Activated CD8-positive, alpha-beta memory T cell treated with anti-CD3 and anti-CD28 coated beads for 1 hour (primary cell): ENCODE measurements around the gene CTSK.
"Not testable (repeated sequence)": the region's sequence is repeated elsewhere in the genome, so short reads cannot be mapped to it uniquely, and the experiment has no call there.

ENCODE experiments used
- DNase-seq, 2 donors: peaks; one replicate each; pipeline ENCODE4 v3.0.0-alpha.2; 2020; ENCODE audit warnings: low read depth in 1 of 2; ENCODE audit errors: extremely low read depth in 1 of 2

The CTSK gene

DNA sequence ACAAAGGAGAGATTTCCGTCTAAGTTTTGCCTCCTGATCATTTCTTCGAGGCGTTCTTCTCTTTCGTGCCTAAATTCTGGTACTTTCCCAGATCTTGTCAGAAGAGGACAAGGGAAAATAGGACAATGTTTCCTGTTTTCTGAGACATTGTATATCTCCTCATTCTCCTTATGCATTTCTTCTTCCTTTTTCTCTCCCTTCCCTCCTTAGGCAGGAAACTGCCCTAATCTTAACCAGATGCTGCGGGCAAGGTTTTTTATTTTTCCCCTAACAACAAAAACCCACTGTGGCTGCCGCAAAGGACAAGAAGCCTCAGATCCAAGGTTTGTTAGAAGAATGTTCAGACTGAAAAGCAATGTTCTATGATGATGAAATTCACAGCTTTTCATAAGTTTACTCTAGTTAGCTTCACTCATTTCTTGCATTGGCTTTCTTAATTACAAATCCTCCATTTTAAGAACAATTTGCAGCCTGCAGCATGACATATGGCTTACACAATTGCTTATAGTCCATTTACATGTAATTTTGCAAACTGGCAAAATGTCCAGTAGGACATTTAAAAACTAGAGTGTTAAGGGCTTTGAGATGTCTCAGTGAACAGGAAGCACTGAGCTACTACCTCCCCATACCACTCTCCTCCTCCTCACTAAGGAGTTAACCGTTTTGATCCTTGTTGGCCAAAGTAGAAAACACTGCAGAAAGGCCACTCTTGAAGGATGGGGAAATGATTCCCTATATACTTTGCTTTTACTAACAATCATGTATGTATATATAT, 624 bp downstream of the CTSK start:
- no peak for DNase-seq

DNA sequence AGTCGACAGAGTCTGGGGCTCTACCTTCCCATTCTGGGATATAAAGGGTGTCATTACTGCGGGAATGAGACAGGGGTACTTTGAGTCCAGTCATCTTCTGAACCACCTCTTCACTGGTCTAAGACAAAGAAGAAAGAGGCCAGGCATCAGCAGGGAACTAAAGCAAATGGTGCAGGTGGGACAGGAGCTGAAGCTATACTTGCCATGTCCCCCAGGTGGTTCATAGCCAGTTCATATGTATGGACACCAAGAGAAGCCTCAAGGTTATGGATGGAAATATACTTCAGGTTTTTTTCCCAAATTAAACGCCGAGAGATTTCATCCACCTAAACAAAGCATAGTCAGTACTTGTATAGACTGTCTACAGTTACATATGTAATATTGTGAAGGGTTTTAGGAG, 2.2 kb downstream of the CTSK start:
- no peak for DNase-seq

DNA sequence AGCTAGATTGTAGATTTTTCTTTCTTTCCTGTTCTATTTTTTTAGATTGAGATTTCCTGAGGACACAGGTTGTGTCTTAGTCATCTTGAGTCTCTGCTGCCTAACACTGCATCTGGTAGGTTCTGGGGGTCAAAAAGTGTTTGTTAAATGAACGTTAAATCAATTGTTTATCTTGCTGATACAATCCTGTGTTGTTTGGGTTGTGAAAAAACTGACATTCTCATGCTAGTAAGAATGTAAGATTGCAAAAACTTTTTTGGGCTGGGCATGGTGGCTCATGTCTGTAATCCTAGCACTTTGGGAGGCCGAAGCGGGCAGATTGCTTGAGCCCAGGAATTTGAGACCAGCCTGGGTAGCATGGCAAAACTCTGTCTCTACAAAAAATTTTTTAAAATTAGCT, 3.4 kb downstream of the CTSK start:
- no peak for DNase-seq

DNA sequence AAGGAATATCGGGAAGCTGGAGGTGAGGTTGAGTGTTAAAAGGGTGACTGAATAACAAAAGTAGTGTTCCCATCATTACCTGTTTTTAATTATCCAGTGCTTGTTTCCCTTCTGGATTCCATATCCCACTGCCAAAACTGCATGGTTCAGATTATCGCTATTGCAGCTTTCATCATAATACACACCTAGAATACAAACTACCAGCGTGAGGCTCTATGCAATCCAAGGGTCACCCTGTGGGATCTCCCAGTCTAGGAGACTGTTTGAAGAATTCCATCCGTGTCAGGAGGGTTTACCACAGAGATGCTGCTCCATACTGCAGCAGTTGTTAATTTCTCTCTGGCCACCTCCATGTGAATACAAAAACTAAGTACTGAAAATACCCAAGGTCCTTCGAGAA, 9.0 kb downstream of the CTSK start:
- no peak for DNase-seq

DNA sequence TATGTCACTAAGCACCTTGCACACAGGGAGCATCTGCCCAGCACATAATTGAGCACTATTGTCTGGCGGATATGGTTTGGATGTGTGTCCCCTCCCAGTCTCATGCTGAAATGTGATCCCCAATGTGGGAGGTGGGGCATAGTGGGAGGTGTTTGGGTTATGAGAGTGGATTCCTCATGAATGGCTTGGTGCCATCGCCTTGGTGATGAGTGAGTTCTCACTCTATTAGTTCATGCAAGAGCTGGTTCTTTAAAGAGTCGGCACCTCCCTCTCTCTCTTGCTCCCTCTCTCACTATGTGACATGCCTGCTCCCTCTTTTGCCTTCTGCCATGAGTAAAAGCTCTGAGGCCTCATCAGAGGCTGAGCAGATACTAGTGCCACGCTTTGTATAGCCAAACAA, 9.5 kb downstream of the CTSK start:
- no peak for DNase-seq

DNA sequence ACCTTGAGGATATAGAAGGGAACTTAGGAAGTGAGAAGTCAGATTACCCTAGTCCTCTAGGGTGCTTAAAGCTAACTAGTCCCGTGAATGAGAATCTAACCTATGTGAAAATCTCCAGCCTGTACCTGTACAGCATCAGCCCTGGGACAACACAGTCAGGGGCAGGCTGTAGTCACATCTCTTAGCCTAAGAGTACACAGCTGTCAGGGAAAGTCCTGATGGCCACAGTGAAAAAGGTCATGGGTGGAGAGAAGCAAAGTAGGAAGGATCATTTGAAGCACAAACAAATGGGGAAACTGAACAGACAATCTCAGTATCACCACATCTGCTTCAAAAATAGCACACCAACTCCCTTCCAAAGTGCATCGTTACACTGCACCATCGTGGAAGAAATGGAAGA, 11.7 kb downstream of the CTSK start:
- no peak for DNase-seq

DNA sequence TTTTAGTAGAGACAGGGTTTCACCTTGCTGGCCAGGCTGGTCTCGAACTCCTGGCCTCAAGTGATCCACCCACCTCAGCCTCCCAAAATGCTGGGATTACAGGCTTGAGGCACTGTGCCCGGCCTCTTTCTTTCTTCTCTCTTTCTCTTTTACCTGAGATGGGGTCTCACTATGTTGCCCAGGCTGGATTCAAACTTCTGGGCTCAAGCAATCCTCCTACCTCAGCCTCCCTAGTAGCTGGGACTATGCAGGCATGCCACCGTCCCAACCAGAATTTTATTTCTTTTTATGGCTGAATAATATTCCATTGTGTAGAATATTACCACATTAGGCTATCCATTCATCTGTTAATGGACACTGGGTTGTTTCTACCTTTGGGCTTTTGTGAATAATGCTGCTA, 14.3 kb downstream of the CTSK start:
- DNase-seq: not testable (repeated sequence)

DNA sequence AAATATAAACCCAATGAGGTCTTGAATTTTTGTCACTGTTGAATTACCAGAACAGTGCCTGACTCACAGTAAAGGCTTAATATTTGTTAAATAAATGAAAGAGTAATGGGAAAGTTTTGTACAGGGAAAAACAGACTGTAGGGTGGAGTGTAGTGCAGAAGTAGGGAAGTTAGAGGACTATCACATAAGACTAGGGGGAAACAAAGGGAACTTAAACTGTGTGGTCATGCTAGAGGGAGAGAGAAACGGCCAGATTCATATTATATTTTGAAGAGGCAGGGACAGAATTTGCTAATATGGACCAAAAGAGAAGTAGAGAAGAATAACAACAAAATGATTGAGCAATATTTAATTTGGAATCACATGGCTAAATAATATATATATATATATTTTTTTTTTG, 14.8 kb downstream of the CTSK start:
- no peak for DNase-seq

DNA sequence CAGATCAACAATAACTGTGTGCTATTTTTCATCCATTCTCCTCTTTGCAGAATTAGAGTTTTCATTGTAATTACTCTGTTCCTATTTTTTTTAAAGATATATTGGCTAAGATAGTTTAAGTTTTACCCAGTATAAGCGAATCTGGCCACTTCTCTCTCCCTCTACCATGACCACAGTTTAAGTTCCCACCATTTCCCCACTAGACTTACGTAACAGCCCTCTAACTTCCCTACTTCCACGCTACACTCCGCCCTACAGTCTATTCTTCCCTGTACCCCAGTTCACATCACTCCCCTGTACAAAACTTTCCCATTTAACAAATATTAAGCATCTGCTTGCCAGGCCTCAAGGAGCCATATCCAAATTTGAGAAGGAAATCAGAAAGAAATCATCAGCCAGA, 16.5 kb downstream of the CTSK start:
- no peak for DNase-seq

DNA sequence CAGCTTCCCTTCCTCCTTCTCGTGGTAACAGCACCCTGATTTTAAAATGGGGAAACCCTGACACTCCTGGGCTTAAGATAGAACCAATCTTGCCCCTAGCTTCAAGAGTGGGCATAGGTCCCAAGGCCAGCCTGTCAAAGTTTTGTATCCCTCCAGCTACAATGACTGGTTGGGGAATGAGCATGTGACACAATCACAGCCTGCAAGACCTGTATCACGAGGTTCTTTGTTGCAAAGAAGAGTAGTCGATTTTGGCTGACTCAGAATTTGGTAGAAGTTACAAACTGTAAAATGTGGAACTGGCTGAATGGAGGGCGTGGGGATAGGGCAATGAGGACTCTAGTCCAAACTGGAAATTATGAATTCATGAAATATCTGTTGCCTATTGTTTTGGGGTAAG, 18.7 kb downstream of the CTSK start:
- DNase-seq: no peak

DNA sequence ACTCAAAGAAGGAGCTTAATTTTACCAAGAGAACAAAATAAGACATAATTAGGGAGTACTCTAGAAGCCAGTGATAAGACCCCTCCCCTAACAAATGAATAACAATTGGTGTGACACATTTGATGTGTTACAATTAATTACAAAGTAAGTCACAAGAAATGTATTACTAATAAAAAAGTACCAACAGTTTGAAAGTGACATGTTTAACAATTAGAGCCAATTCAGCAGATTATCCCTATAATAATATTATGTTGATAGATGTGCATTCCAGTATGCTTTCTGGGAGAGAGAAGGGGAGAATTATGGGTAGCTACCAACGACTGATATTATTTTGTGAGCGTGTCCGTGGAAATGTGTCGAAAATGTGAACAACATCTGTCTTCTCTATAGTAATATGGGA, 19.1 kb downstream of the CTSK start:
- DNase-seq: no peak

DNA sequence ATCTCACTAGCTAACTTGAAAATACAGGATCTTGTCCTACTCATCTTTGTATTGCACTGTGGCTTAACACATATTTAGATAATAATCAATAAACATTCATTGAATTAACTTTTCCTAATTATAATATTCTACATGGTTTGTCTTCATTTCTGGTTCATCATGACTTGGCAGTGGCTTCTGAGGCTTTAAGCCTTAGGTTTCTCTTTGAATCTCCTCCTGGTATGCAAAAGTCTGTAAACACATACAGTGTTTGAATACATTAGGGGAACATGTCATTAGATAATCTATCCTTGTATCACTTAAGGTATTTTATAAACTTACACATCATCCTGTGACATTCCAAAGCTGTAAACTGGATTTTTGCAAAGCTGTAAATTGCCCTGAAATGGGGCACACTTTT, 20.6 kb downstream of the CTSK start:
- DNase-seq: no peak

DNA sequence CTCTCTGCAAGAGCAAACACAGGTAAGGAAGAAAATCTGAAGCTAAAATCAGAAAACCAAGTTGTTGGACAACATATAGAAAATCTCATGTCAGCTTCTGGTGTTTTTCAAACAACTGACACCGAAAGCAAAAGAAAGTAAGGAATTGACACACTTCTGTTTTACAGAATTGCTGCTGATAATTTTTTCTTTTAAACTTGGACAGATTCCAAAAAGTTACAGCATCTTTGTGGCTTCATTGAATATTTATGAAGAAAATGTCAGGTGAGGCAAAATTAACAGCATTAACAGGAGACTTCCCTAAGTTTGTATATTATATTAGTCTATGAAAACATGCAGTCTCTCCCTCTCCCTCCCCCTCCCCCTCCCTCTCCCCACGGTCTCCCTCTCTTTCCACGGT, 27.6 kb downstream of the CTSK start:
- no peak for DNase-seq

DNA sequence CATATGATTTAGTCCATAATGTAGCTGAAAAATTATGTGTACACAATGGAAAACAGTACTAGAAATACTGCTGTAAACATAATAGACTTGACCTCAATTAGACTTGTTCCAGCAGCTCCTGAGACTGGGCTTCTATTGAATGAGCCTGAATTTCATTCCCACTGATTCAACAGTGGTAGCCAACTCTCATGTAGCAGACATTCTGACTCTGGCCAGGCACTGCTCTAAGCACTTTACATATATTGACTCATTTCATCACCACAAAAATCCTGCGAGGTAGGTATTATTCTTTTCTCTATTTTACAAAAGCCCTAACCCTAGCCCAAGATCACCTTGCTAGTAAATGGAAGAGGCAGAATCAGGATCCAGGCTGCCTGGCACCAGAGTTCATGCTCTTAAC, 29.7 kb downstream of the CTSK start:
- DNase-seq: no peak

DNA sequence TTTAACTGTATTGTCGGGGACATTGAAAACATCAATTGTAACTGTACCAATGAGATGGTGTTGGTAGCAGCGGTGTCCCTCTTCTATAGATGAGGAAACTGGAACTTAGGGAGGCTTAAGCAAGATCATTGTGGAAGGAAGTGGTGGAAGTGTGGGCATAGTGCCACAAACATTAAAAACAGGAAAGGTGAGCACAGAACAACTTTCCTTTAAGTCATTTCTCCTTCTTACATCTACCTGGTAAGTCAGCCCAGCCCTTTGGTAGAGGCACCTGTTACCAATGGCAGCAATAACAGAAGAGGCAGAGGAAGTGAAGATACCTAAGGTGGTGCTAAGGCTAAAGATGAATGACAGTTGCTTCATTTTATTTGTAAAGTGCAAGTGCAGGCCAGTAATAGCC, 30.5 kb downstream of the CTSK start:
- no peak for DNase-seq

DNA sequence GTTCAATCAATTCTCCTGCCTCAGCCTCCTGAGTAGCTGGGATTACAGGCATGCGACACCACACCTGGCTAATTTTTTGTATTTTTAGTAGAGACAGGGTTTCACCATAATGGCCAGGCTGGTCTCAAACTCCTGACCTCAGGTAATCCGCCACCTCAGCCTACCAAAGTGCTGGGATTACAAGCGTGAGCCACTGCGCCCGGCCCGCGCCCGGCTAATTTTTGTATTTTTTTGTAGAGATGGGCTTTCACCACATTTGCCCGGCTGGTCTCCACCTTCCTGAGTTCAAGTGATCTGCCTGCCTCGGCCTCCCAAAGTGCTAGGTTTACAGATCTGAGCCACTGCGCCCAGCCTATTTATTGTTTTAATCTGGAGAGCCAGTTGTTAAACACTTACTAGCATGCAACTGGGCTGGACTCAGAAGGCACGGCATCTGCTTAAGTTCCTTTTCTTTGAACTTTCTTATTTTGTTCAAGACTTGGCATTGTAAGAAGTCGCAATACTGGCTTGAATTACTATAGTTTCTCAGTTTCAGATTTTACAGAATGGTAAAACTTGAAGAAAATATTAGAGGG, 32.0 kb downstream of the CTSK start:
- DNase-seq: not testable (repeated sequence)

DNA sequence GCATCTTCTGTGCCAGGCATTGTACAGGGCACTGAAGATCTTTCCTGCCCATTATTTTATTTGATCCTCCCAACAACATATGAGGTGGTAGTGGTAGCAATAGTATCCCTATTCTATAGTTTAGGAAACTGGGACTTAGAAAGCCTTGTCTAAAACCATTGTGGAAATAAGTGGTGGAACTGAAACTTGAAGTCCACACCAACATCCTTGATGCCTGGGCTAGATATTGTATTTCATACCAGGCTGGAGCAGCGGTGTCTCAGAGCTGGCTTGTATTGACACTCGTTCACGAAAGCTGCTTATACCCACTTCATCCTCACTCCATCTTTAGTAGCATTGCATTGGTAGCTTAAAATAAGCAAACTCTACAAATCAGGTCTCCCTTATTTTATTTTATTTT, 32.8 kb downstream of the CTSK start:
- DNase-seq: no peak

DNA sequence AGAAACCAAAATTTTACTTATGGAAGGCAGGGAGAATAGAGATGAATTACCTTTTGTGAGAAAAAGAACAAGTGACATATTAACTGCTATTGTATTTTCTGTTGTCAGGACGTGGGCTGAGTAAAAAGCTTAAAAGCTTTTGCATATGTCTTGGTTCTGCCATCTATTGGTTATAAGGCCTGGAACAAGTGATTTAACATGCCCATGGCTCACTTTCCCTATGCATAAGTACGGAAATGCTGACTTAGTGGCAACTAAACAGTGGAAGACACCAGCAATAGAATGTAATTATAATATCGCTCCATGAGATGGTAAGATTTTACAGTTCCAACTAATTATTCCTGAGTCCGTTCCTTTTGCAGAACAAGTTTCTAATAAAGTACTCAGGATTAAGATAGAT, 35.7 kb downstream of the CTSK start:
- no peak for DNase-seq

DNA sequence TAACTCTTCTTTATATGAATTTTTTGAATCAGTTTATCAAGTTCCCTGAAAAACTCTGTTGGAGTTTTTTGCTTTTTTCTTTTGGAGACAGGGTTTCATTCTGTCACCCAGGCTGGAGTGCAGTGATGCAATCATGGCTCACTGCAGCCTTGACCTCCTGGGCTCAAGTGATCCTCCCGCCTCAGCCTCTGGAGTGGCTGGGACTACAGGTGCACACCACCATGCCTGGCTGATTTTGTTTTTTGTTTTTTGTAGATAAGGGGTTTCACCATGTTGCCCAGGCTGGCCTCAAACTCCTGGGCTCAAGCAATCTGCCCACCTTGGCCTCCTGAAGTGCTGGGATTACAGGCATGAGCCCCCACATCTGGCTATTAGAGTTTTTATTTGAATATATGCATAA, 40.4 kb downstream of the CTSK start:
- DNase-seq: not testable (repeated sequence)

DNA sequence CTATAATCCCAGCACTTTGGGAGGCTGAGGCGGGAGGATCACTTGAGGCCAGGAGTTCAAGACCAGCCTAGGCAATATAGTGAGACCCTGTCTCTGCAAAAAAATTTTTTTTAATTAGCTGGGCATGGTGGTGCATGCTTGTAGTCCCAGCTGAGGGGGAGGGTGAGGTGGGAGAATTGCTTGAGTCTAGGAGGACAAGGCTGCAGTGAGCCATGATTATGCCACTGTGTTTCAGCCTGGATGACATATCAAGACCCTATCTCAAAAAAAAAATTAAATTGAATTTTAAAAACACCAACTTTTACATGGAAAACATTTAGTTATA, 42.1 kb downstream of the CTSK start:
- DNase-seq: not testable (repeated sequence)

DNA sequence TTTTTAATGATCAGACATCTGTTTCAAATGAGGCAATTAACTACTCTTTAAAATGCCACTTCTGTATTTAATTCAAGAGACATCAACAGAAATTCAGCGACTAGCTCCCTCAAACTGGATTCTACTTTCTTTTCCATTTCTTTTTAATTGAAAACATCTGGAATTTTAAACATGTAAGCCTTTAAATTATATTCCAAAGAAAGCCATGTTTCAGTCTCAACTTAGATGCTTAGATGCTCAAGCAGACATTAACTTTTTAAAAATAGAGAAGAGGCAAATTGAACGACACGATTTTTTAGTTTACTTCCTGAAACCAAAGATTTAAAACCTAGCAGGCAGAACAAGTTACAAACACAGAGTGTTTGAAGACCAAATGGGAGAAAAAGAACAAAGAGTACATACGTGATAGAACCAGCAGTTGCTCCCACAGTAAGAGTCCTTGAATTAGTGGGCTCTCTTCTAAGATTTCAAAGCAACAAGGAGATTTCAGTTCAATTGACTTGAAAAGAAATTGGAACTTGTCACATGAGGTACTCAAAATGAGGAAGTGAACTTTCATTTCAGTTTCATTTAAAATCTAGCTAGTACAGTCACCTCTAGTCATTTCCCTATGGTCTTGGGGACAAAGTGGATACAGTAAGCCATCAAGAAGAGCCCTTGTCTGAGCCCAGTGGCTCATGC, 42.6 kb downstream of the CTSK start, which contains the start of gene CTSS:
Gene CTSS, minus strand, starts transcription at position 483 of the 681 bp plus-strand sequence. CDS start 1,015 bp downstream, outside the sequence.
- no peak for DNase-seq

DNA sequence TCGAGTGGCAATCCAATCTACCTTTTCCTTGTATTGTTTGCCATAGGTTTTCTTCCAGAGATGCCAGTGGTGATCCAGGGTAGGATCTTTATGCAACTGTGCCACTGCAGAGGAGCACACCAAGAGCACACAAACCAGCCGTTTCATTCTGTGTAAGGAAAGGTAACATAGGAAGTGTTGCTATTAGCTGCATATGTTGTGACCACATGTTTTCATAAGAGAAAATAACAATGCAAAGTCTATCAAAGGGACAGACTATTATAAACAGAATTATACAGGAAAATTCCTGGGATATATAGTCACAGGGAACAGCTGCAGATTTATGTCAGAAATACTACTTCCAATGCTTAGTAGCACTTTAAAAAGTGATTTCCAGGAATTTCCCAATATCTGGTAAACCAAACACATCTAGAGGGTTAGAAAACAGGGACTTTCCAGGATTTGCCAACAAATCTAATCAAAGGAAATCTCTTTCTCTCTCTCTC, 43.4 kb downstream of the CTSK start:
- DNase-seq: no peak
